Fibroblast of villous mesenchyme (primary cell): ENCODE data around the gene KIAA1755. TPM values are rescaled to one million over a fixed set of nuclear protein-coding genes. Genes with fewer than 3 reads are reported as not detected.
A peak's percentile ranks its signal among the peaks of the same experiment; 100 is the strongest.

Source experiments
- DNase-seq: peaks from one replicate; pipeline ENCODE4 v3.0.0-alpha.2; 2010; ENCODE audit warnings: low read depth
- H3K4me3 ChIP-seq: 2 replicates; pipeline ENCODE4 v1.5.1; 2011; ENCODE audit warnings: low read depth, mild to moderate bottlenecking, low read length
- total RNA-seq: library from RNA; depleted of rRNA; stranded (reverse); fragments of >200 nt; gene quantifications from 2 replicates; pipeline ENCODE4 v1.2.3, GENCODE V29; 2012
- TF ChIP-seq, protein P1 (sequence below): IDR thresholded peaks from 2 replicates; pipeline ENCODE4 v1.5.1; 2012; ENCODE audit warnings: low read depth, mild to moderate bottlenecking, low read length; ENCODE audit not compliant: insufficient read depth

KIAA1755 gene
- total RNA-seq, 1 donor: 1.3 TPM

DNA sequence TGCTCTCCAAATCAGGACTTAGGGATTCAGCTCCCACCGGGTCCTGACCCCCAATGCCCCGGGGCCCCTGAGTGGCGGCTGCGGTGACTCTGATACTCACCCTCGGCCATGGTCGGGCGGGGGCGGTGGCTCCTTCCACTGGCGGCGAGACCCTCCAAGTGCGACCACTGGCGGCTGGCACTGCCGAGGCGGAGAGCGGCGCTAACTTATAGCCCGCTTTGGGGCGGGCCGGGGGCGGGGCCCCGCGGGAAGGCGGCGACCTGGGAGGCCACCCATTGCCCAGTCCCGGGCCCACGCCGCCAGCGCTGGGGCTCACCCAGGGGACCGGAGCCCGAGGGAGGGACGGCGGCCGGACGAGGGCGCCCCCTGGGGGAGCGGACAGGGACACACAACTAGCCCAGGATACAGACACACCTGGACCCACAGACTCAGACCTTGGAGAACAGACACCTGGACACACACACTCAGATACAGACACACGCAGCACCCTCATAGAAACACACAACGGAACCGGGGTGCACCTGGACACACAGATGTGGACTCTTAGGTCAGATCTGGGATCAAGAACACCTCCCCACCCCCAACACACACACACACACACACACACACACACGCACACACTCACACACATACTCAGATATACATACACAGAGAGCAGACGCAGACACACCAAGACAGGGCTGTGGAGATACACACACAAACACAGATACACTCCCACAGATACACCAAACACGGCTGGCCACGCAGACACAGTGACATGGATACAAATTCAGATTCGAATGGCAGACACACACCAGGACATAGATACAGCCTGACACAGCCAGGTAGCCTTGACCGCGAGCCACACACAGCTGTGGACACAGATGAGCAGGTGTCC, 95.2 kb downstream of the KIAA1755 start, which contains the start of gene TGM2:
TSS of gene TGM2 (minus strand) at position 182 of the 877 bp plus-strand sequence. CDS start at position 110, 72 bp downstream.
- peak; percentile 90 for DNase-seq
- TF ChIP-seq, protein P1, sequence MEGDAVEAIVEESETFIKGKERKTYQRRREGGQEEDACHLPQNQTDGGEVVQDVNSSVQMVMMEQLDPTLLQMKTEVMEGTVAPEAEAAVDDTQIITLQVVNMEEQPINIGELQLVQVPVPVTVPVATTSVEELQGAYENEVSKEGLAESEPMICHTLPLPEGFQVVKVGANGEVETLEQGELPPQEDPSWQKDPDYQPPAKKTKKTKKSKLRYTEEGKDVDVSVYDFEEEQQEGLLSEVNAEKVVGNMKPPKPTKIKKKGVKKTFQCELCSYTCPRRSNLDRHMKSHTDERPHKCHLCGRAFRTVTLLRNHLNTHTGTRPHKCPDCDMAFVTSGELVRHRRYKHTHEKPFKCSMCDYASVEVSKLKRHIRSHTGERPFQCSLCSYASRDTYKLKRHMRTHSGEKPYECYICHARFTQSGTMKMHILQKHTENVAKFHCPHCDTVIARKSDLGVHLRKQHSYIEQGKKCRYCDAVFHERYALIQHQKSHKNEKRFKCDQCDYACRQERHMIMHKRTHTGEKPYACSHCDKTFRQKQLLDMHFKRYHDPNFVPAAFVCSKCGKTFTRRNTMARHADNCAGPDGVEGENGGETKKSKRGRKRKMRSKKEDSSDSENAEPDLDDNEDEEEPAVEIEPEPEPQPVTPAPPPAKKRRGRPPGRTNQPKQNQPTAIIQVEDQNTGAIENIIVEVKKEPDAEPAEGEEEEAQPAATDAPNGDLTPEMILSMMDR: peak; percentile 86
- peak within 1 kb of the TSS; percentile 97 for H3K4me3 ChIP-seq

DNA sequence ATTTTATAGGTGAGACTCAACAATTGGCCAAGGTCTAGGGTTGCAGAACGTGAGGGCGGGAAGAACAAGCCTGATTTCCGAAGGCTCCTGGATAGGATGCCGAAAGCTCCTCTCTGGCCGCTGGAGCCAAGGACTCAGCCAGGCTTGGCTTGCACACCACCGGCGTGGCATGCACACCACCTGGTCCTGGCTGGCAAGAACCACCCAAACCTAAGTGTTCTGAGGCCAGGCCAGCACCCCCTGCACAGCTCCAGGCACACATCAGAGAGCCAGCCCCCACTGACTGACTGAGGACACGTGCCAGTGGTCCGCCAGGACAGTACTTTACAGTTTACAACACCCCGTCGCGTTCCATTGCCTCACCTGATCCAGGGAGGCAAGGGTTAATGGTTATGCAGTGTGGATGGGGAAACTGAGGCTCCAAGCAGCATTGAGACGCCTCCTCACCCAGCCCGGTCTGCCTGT, 95.9 kb downstream of the KIAA1755 start:
- no peak for DNase-seq
- TF ChIP-seq, protein P1: no peak

DNA sequence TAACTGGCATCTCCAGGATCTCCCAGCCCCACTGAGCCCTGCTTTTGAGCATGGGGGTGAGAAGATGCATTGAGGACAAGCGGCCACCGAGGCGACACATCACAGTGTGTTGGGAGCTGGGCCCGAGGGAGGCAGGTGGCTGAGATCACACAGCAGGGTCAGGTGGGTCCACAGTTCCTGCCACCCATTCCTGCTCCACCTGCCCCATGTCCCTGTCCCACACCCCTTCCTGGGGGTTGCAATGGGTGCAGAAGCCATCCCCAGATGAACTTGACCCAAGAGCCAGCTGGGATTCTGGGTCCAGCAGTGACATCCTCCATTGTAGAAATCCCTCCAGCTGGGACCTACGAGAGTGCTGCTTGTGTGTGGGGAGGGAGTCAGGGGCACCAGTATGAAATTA, 96.5 kb downstream of the KIAA1755 start:
- DNase-seq: peak; percentile 7
- H3K4me3 ChIP-seq: peak overlapping the region; percentile 97
- TF ChIP-seq, protein P1: no peak

More for the DNA sequence above, 95.9 kb downstream of the KIAA1755 start:
- H3K4me3 ChIP-seq: peak overlapping the region; percentile 97

DNA sequence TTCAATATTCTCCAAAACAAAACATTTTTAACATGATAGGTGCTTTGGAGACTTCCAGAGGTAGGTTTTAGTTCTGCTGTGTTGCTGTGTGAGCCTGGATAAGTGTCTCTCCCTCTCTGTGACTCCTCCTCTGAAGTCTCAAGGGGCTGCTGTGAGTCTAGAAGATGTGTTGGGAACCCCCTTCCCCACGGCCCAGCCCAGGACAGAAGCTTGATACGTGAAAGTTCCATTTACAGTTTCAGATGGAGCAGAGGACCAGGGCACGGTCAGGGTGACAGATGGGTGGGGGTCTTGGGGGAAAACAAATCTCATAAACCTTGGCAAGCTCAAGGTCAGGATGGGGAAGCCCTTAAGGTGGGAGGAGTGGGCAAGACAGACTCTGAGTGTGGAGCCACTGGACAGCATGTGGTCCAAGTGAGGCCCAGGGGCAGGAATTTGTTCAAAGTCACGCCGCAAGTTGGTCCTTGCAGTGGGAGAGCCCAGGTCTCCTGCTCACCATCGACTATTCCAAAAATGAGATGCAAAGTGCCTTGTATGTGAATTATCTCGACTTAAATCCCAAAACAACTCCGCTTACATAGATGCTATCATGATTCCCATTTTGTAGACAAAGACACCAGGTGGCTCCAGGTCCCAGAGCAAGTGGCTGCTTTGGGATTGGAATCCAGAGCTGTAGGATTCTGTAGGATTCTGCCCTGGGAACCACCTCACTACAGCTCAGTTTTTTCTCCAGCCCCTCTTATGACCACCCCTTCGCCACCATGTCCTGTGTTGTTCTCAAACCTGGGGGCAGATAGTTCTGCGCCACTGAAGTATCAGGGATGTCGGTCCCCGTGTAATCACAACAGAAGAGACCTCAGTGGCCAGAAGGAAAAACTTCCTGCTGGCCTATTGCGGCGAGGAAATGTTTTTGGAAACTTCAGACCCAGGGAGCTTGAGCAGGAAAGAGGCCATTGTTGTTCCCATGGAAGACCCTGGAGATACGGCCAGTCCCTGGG, 97.4 kb downstream of the KIAA1755 start:
- peak; percentile 26 for DNase-seq
- TF ChIP-seq, protein P1: no peak
- H3K4me3 ChIP-seq: peak overlapping the region; percentile 97

DNA sequence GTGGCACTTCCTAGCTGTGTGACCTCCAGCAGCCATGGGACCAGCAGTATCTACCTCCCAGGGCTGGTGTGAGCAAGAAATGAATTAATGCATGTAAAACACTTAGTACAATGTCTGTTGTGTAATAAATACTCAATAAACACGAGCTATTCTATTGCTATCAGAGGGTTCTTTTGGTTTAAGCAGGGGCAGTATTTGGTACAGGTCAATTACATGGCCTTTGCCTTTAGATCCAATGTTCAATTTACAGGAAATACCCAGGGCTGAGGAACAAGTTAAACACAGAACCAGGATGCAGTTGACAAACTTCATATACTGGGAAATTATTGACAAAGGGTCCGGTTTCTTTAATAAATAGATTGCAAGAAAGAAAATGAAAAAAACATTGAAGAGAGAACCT, 98.4 kb downstream of the KIAA1755 start:
- no peak for DNase-seq
- TF ChIP-seq, protein P1: no peak
- H3K4me3 ChIP-seq: peak overlapping the region; percentile 97

DNA sequence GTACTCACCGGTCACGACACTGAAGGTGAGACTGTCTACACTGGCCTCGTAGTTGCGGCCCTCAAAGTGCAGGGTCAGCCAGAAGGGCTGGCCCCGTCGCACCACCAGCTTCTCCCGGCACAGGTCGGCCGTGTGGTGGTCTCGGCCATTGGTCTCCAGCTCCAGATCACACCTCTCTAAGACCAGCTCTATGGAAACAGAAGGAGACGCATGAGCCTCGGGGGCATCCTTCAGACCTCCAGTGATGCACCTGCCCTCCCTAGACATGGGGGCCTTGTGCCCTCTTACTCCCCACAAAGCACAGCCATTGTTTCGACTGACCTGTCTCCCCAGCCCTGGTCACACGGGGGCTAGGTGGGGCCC, 99.1 kb downstream of the KIAA1755 start:
- TF ChIP-seq, protein P1: no peak
- peak; percentile 7 for DNase-seq

More for the DNA sequence above, 99.1 kb downstream of the KIAA1755 start:
- peak overlapping the region; percentile 97 for H3K4me3 ChIP-seq
